IPS-NIHi7 (cell line): ENCODE measurements around the gene LBX2.

ENCODE experiments used
- DNase-seq: peaks from one replicate; pipeline ENCODE4 v3.0.0; 2012; ENCODE audit warnings: mixed read lengths; ENCODE audit errors: extremely low spot score

Gene LBX2

GRCh38 chr2:74499267-74499939 is at the start of gene LBX2:
Gene LBX2, minus strand, starts transcription at chr2:74499603. Its CDS starts 66 bp downstream, at chr2:74499537.
- DNase-seq, result peak; percentile 29

- peak; percentile 44 for DNase-seq
These were observed 49.0 kb upstream of the LBX2 start for GRCh38 chr2:74548285-74548899.

GRCh38 chr2:74546004-74546403 is 46.6 kb upstream of the LBX2 start:
- no peak for DNase-seq

- no peak for DNase-seq
These were observed 45.2 kb upstream of the LBX2 start for GRCh38 chr2:74544634-74545033.

GRCh38 chr2:74542978-74543377 is 43.6 kb upstream of the LBX2 start:
- DNase-seq, result no peak

GRCh38 chr2:74540291-74540690 is 40.9 kb upstream of the LBX2 start:
- DNase-seq, result no peak

GRCh38 chr2:74538881-74539339 is 39.5 kb upstream of the LBX2 start:
- no peak for DNase-seq

- DNase-seq, result no peak
These were observed 37.7 kb upstream of the LBX2 start for GRCh38 chr2:74537140-74537539.

GRCh38 chr2:74536166-74536950 is 37.0 kb upstream of the LBX2 start:
- DNase-seq, result no peak

- no peak for DNase-seq
These were observed 36.1 kb upstream of the LBX2 start for GRCh38 chr2:74535440-74535965.

- DNase-seq, result no peak
These were observed 35.0 kb upstream of the LBX2 start for GRCh38 chr2:74534411-74534810.

GRCh38 chr2:74533464-74533863 is 34.1 kb upstream of the LBX2 start:
- no peak for DNase-seq

- no peak for DNase-seq
These were observed 32.8 kb upstream of the LBX2 start for GRCh38 chr2:74532222-74532621.

GRCh38 chr2:74531666-74532065 is 32.3 kb upstream of the LBX2 start:
- no peak for DNase-seq

GRCh38 chr2:74530239-74531187 is 31.1 kb upstream of the LBX2 start:
- DNase-seq, result peak; percentile 70

GRCh38 chr2:74529357-74530238 is 30.2 kb upstream of the LBX2 start, which contains the start of the genes AUP1 and HTRA2:
Gene AUP1, minus strand, starts transcription at chr2:74529706. Its CDS starts 77 bp downstream, at chr2:74529629.
Gene HTRA2, plus strand, starts transcription at chr2:74529933. Its CDS starts 74 bp downstream, at chr2:74530007.
- peak; percentile 99 for DNase-seq

GRCh38 chr2:74528600-74529356 is 29.4 kb upstream of the LBX2 start:
- DNase-seq, result no peak

- no peak for DNase-seq
These were observed 28.3 kb upstream of the LBX2 start for GRCh38 chr2:74527741-74528140.

GRCh38 chr2:74526649-74527230 is 27.3 kb upstream of the LBX2 start:
- no peak for DNase-seq
